GM18519 (cell line): ENCODE measurements around the gene HSF2BP.
"Not testable (repeated sequence)": the region's sequence is repeated elsewhere in the genome, so short reads cannot be mapped to it uniquely, and the experiment has no call there.

Experiments used
- ATAC-seq: cut with Tn5 transposase; IDR thresholded peaks from one replicate; pipeline ENCODE4 v1.9.1; 2021; ENCODE audit warnings: mild to moderate bottlenecking, moderate library complexity; ENCODE audit not compliant: unreplicated experiment, low FRiP score

HSF2BP gene

DNA sequence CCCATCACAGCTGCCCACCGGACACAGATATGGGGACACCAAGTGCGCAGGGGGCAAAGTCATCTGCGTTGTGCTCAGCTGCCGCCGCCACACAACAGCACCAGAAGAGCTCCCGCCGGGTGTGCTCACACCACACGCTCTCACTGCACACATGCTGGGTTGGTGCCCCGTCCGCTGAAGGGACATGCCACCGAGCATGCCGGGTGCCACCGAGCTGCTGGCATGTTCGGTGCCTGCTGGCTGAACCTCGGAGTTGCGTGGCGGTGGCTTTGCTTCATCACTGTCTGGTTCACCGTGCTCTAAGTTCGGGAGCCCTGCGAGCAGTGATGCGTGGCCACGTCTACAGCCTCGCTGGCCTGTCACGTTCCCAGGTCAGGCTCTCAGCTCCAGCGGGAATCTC lies 174.3 kb downstream of the HSF2BP start:
- not testable (repeated sequence) for ATAC-seq

- ATAC-seq: not testable (repeated sequence)
Observed at GRCh38 chr21:43479197-43479596, 180.1 kb downstream of the HSF2BP start.
